ENCODE measurements around the gene CPZ.

CPZ gene

GRCh38 chr4:8592366-8593263 lies at the start of gene CPZ:
CPZ (plus strand) TSS chr4:8592765; CDS start chr4:8592834, 69 bp downstream.
- DNase-seq (ENCODE audit: low read depth, low spot score) = no peak

GRCh38 chr4:8542776-8543525 lies 49.6 kb upstream of the CPZ start:
- peak; percentile 34 for DNase-seq (ENCODE audit: low read depth, low spot score)

GRCh38 chr4:8543623-8544022 lies 48.9 kb upstream of the CPZ start:
- DNase-seq (ENCODE audit: low read depth, low spot score) = no peak

GRCh38 chr4:8544282-8544681 lies 48.3 kb upstream of the CPZ start:
- DNase-seq (ENCODE audit: low read depth, low spot score) = no peak

- DNase-seq (ENCODE audit: low read depth, low spot score) = no peak
Measured at GRCh38 chr4:8544741-8545438, 47.7 kb upstream of the CPZ start.

GRCh38 chr4:8545439-8545765 lies 47.2 kb upstream of the CPZ start:
- no peak for DNase-seq (ENCODE audit: low read depth, low spot score)

GRCh38 chr4:8546766-8547107 lies 45.8 kb upstream of the CPZ start:
- DNase-seq (ENCODE audit: low read depth, low spot score) = no peak

- DNase-seq (ENCODE audit: low read depth, low spot score) = no peak
Measured at GRCh38 chr4:8547108-8547911, 45.3 kb upstream of the CPZ start.

- no peak for DNase-seq (ENCODE audit: low read depth, low spot score)
Measured at GRCh38 chr4:8547912-8548730, 44.4 kb upstream of the CPZ start.

GRCh38 chr4:8548731-8549351 lies 43.7 kb upstream of the CPZ start:
- no peak for DNase-seq (ENCODE audit: low read depth, low spot score)

- no peak for DNase-seq (ENCODE audit: low read depth, low spot score)
Measured at GRCh38 chr4:8549352-8549931, 43.1 kb upstream of the CPZ start.

- no peak for DNase-seq (ENCODE audit: low read depth, low spot score)
Measured at GRCh38 chr4:8550691-8551090, 41.9 kb upstream of the CPZ start.

GRCh38 chr4:8552024-8552423 lies 40.5 kb upstream of the CPZ start:
- no peak for DNase-seq (ENCODE audit: low read depth, low spot score)

GRCh38 chr4:8552581-8553205 lies 39.9 kb upstream of the CPZ start:
- no peak for DNase-seq (ENCODE audit: low read depth, low spot score)

GRCh38 chr4:8553216-8553615 lies 39.3 kb upstream of the CPZ start:
- no peak for DNase-seq (ENCODE audit: low read depth, low spot score)

GRCh38 chr4:8553991-8554405 lies 38.6 kb upstream of the CPZ start:
- DNase-seq (ENCODE audit: low read depth, low spot score) = no peak

- DNase-seq (ENCODE audit: low read depth, low spot score) = no peak
Measured at GRCh38 chr4:8554555-8555100, 37.9 kb upstream of the CPZ start.

GRCh38 chr4:8555716-8556115 lies 36.8 kb upstream of the CPZ start:
- DNase-seq (ENCODE audit: low read depth, low spot score) = no peak
